ENCODE results near the gene NOL6.
A peak's percentile ranks its signal among the peaks of the same experiment; 100 is the strongest.
"Not testable (repeated sequence)": the region's sequence is repeated elsewhere in the genome, so short reads cannot be mapped to it uniquely, and the experiment has no call there.

NOL6 gene

GRCh38 chr9:33473643-33474352 is at the start of gene NOL6:
TSS of gene NOL6 (minus strand) at chr9:33473924. CDS start at chr9:33473842, 82 bp downstream.
- DNase-seq: peak; percentile 97 to 98

GRCh38 chr9:33521861-33522260 is 48.1 kb upstream of the NOL6 start:
- DNase-seq: not testable (repeated sequence)

- not testable (repeated sequence) for DNase-seq
Observed at GRCh38 chr9:33517934-33518577, 44.3 kb upstream of the NOL6 start.

GRCh38 chr9:33517373-33517772 is 43.6 kb upstream of the NOL6 start:
- peak in 1 of 2 donors; percentile 16 for DNase-seq

- not testable (repeated sequence) for DNase-seq
Observed at GRCh38 chr9:33516397-33516796, 42.7 kb upstream of the NOL6 start.

GRCh38 chr9:33515342-33515995 is 41.7 kb upstream of the NOL6 start:
- DNase-seq: not testable (repeated sequence)

GRCh38 chr9:33512535-33512934 is 38.8 kb upstream of the NOL6 start:
- peak in 1 of 2 donors; percentile 12 for DNase-seq

- DNase-seq: not testable (repeated sequence)
Observed at GRCh38 chr9:33511184-33511517, 37.4 kb upstream of the NOL6 start.

GRCh38 chr9:33510262-33511183 is 36.8 kb upstream of the NOL6 start:
- DNase-seq: peak; percentile 56 to 66

GRCh38 chr9:33506626-33507370 is 33.1 kb upstream of the NOL6 start:
- no peak for DNase-seq

- DNase-seq: no peak
Observed at GRCh38 chr9:33498387-33498786, 24.7 kb upstream of the NOL6 start.

GRCh38 chr9:33493819-33494218 is 20.1 kb upstream of the NOL6 start:
- DNase-seq: not testable (repeated sequence)

- no peak for DNase-seq
Observed at GRCh38 chr9:33489066-33489465, 15.3 kb upstream of the NOL6 start.

GRCh38 chr9:33485312-33485711 is 11.6 kb upstream of the NOL6 start:
- not testable (repeated sequence) for DNase-seq

- no peak for DNase-seq
Observed at GRCh38 chr9:33480976-33481375, 7.3 kb upstream of the NOL6 start.

GRCh38 chr9:33480106-33480505 is 6.4 kb upstream of the NOL6 start:
- no peak for DNase-seq

- DNase-seq: no peak
Observed at GRCh38 chr9:33476503-33476902, 2.8 kb upstream of the NOL6 start.

- no peak for DNase-seq
Observed at GRCh38 chr9:33475357-33475756, 1.6 kb upstream of the NOL6 start.

GRCh38 chr9:33472881-33473615 is 676 bp downstream of the NOL6 start:
- no peak for DNase-seq

- no peak for DNase-seq
Observed at GRCh38 chr9:33472171-33472880, 1.4 kb downstream of the NOL6 start.

- no peak for DNase-seq
Observed at GRCh38 chr9:33471361-33471760, 2.4 kb downstream of the NOL6 start.

All from hippocampal formation (tissue), 2 donors.